Effector CD8-positive, alpha-beta T cell (primary cell): Measurements from ENCODE around the gene ZNF837.
"Not testable (repeated sequence)": the region's sequence is repeated elsewhere in the genome, so short reads cannot be mapped to it uniquely, and the experiment has no call there.

ENCODE experiments used
- DNase-seq: peaks from one replicate; lab custom pipeline; 2025; lab: John Stamatoyannopoulos, UW

Gene ZNF837

GRCh38 chr19:58396691-58397532, 16.1 kb upstream of the ZNF837 start:
- DNase-seq: no peak

GRCh38 chr19:58395979-58396627, 15.3 kb upstream of the ZNF837 start:
- no peak for DNase-seq

GRCh38 chr19:58395220-58395978, 14.6 kb upstream of the ZNF837 start, which contains the start of gene RNF225:
TSS of gene RNF225 (plus strand) at chr19:58395656. CDS start at chr19:58396090, 434 bp downstream.
- DNase-seq: no peak

- DNase-seq: no peak
Observed at GRCh38 chr19:58394821-58395219, 14.0 kb upstream of the ZNF837 start.

- DNase-seq: no peak
Observed at GRCh38 chr19:58393725-58394033, 12.8 kb upstream of the ZNF837 start.

GRCh38 chr19:58392945-58393724, 12.3 kb upstream of the ZNF837 start:
- DNase-seq: no peak

- DNase-seq: no peak
Observed at GRCh38 chr19:58388175-58388526, 7.3 kb upstream of the ZNF837 start.

GRCh38 chr19:58387338-58388174, 6.7 kb upstream of the ZNF837 start:
- DNase-seq: no peak

- DNase-seq: peak; percentile 92
Observed at GRCh38 chr19:58386576-58387337, 5.9 kb upstream of the ZNF837 start, which contains the start of gene RPS5. TSS of gene RPS5 (plus strand) at chr19:58387269. CDS start at chr19:58388138, 869 bp downstream.

- no peak for DNase-seq
Observed at GRCh38 chr19:58385891-58386575, 5.2 kb upstream of the ZNF837 start.

GRCh38 chr19:58385313-58385890, 4.6 kb upstream of the ZNF837 start:
- no peak for DNase-seq

- no peak for DNase-seq
Observed at GRCh38 chr19:58382997-58383603, 2.3 kb upstream of the ZNF837 start.

GRCh38 chr19:58381460-58382212, 806 bp upstream of the ZNF837 start:
- no peak for DNase-seq

GRCh38 chr19:58380037-58380661, 681 bp downstream of the ZNF837 start:
- no peak for DNase-seq

- no peak for DNase-seq
Observed at GRCh38 chr19:58379246-58379645, 1.6 kb downstream of the ZNF837 start.

GRCh38 chr19:58376724-58377123, 4.1 kb downstream of the ZNF837 start:
- DNase-seq: not testable (repeated sequence)

GRCh38 chr19:58374200-58374599, 6.6 kb downstream of the ZNF837 start:
- DNase-seq: no peak
